GM06990 (cell line): ENCODE results near the gene PCYT1A.
"Not testable (repeated sequence)": the region's sequence is repeated elsewhere in the genome, so short reads cannot be mapped to it uniquely, and the experiment has no call there.

Experiments
- DNase-seq: peaks from one replicate; pipeline ENCODE4 v3.0.0-alpha.2; 2011; ENCODE audit not compliant: insufficient read length; ENCODE audit errors: extremely low read depth
- H3K27me3 ChIP-seq: replicated peaks from 2 replicates; pipeline ENCODE4 v1.6.0; 2011; ENCODE audit warnings: low read length; ENCODE audit not compliant: control insufficient read depth, insufficient read depth
- H3K36me3 ChIP-seq: 2 replicates; pipeline ENCODE4 v1.5.1; 2011; ENCODE audit warnings: low read length; ENCODE audit not compliant: control insufficient read depth, insufficient read depth
- H3K4me3 ChIP-seq: replicated peaks from 2 replicates; pipeline ENCODE4 v1.5.1; 2011; ENCODE audit warnings: low read depth, mild to moderate bottlenecking, control low read depth, low read length
- CTCF ChIP-seq: IDR thresholded peaks from 2 replicates; pipeline ENCODE4 v1.5.1; 2011; ENCODE audit warnings: low read length, control low read depth, mild to moderate bottlenecking, inconsistent platforms; ENCODE audit not compliant: insufficient read depth, poor library complexity, severe bottlenecking

Gene PCYT1A

GRCh38 chr3:196214783-196215441 is 72.6 kb downstream of the PCYT1A start:
- Histone ChIP-seq H3K27me3 (no peaks in the 10 kb centered on the region), H3K36me3 (no peaks in the 10 kb centered on the region), H3K4me3 (no peak overlapping the region)
- no peak for TF ChIP-seq CTCF
- DNase-seq, result no peak

- Histone ChIP-seq H3K4me3 (no peak within 1 kb of the TSS), H3K27me3 (no peaks in the 10 kb centered on the region), H3K36me3 (no peaks in the 10 kb centered on the region)
- no peak for DNase-seq
- no peak for TF ChIP-seq CTCF
Measured at GRCh38 chr3:196210673-196211556, 76.6 kb downstream of the PCYT1A start, which contains the start of gene ZDHHC19. Gene ZDHHC19 (minus strand): TSS chr3:196211400. CDS start chr3:196211315, 85 bp downstream.

GRCh38 chr3:196209944-196210672 is 77.4 kb downstream of the PCYT1A start:
- not testable (repeated sequence) for H3K36me3 ChIP-seq, H3K27me3 ChIP-seq, H3K4me3 ChIP-seq, DNase-seq

- no peaks in the 10 kb centered on the region for H3K36me3 ChIP-seq
- H3K27me3 ChIP-seq, result no peaks in the 10 kb centered on the region
- no peak for TF ChIP-seq CTCF
- no peak for DNase-seq
- no peak overlapping the region for H3K4me3 ChIP-seq
Measured at GRCh38 chr3:196208942-196209695, 78.4 kb downstream of the PCYT1A start.

GRCh38 chr3:196207833-196208607 is 79.5 kb downstream of the PCYT1A start:
- H3K27me3 ChIP-seq, result no peaks in the 10 kb centered on the region
- no peak for TF ChIP-seq CTCF
- no peak for DNase-seq
- H3K36me3 ChIP-seq, result no peaks in the 10 kb centered on the region
- peak overlapping the region; percentile 27 for H3K4me3 ChIP-seq
